Measurements from ENCODE around the gene MYOCD.

Gene MYOCD

GRCh38 chr17:12721581-12721980 lies 55.9 kb downstream of the MYOCD start:
- no peak for FAIRE-seq

GRCh38 chr17:12722282-12722681 lies 56.6 kb downstream of the MYOCD start:
- FAIRE-seq: no peak

- no peak for FAIRE-seq
These were observed 60.4 kb downstream of the MYOCD start for GRCh38 chr17:12726131-12726530.

GRCh38 chr17:12727076-12727760 lies 61.5 kb downstream of the MYOCD start:
- no peak for FAIRE-seq

- no peak for FAIRE-seq
These were observed 62.2 kb downstream of the MYOCD start for GRCh38 chr17:12727881-12728280.

GRCh38 chr17:12729086-12729485 lies 63.4 kb downstream of the MYOCD start:
- FAIRE-seq: no peak

GRCh38 chr17:12730421-12730820 lies 64.7 kb downstream of the MYOCD start:
- no peak for FAIRE-seq

- FAIRE-seq: no peak
These were observed 65.3 kb downstream of the MYOCD start for GRCh38 chr17:12730931-12731521.

GRCh38 chr17:12731839-12732238 lies 66.1 kb downstream of the MYOCD start:
- no peak for FAIRE-seq

- FAIRE-seq: no peak
These were observed 66.7 kb downstream of the MYOCD start for GRCh38 chr17:12732366-12732765.

- FAIRE-seq: no peak
These were observed 69.2 kb downstream of the MYOCD start for GRCh38 chr17:12734926-12735325.

- FAIRE-seq: no peak
These were observed 69.8 kb downstream of the MYOCD start for GRCh38 chr17:12735517-12735916.

- no peak for FAIRE-seq
These were observed 70.8 kb downstream of the MYOCD start for GRCh38 chr17:12736526-12736925.

- FAIRE-seq: no peak
These were observed 72.2 kb downstream of the MYOCD start for GRCh38 chr17:12737740-12738469.

GRCh38 chr17:12738624-12739023 lies 72.9 kb downstream of the MYOCD start:
- no peak for FAIRE-seq

GRCh38 chr17:12739500-12739899 lies 73.8 kb downstream of the MYOCD start:
- FAIRE-seq: no peak

GRCh38 chr17:12743046-12743445 lies 77.4 kb downstream of the MYOCD start:
- no peak for FAIRE-seq

- FAIRE-seq: no peak
These were observed 78.6 kb downstream of the MYOCD start for GRCh38 chr17:12744298-12744697.

- FAIRE-seq: no peak
These were observed 79.1 kb downstream of the MYOCD start for GRCh38 chr17:12744786-12745185.

- no peak for FAIRE-seq
These were observed 79.8 kb downstream of the MYOCD start for GRCh38 chr17:12745486-12745885.

GRCh38 chr17:12756786-12757185 lies 91.1 kb downstream of the MYOCD start:
- no peak for FAIRE-seq

GRCh38 chr17:12759090-12759489 lies 93.4 kb downstream of the MYOCD start:
- no peak for FAIRE-seq

- FAIRE-seq: no peak
These were observed 99.9 kb downstream of the MYOCD start for GRCh38 chr17:12765548-12765947.

- no peak for FAIRE-seq
These were observed 102.6 kb downstream of the MYOCD start for GRCh38 chr17:12768255-12768654.

Data from islet of Langerhans (tissue), 1 donor.